Keratinocyte (primary cell): ENCODE data around the gene SMIM24. TPM values are rescaled to one million over a fixed set of nuclear protein-coding genes. Genes with fewer than 3 reads are reported as not detected.
"Not testable (repeated sequence)": the region's sequence is repeated elsewhere in the genome, so short reads cannot be mapped to it uniquely, and the experiment has no call there.

Source experiments
- DNase-seq: peaks from one replicate; pipeline ENCODE4 v3.0.0-alpha.2; 2011; ENCODE audit warnings: low read depth, missing footprints, low spot score
- FAIRE-seq: peaks from 2 replicates; lab custom pipeline; 2011; peaks lifted over from hg19 to GRCh38; lab: Jason Lieb, UNC
- H2AFZ ChIP-seq: 2 replicates; pipeline ENCODE4 v1.6.0; 2012; ENCODE audit warnings: low read length, control low read depth, inconsistent platforms; ENCODE audit not compliant: control insufficient read depth
- H3K27ac ChIP-seq: 2 replicates; pipeline ENCODE4 v1.5.1; 2011; ENCODE audit warnings: low read length; ENCODE audit not compliant: control insufficient read depth, insufficient read depth
- H3K27me3 ChIP-seq: 3 replicates; pipeline ENCODE4 v1.6.0; 2011; ENCODE audit warnings: low read length; ENCODE audit not compliant: control insufficient read depth, insufficient read depth; ENCODE audit errors: extremely low read depth
- H3K36me3 ChIP-seq, 2 experiments: 2 replicates in 1 of 2; 3 replicates in 1 of 2; pipeline ENCODE4 v1.5.1; 2011; ENCODE audit warnings: low read length in 2 of 2, mild to moderate bottlenecking in 1 of 2; ENCODE audit not compliant: control insufficient read depth in 2 of 2, insufficient read depth in 2 of 2; ENCODE audit errors: extremely low read depth in 1 of 2
- H3K4me1 ChIP-seq: 3 replicates; pipeline ENCODE4 v1.5.1; 2011; ENCODE audit warnings: low read length; ENCODE audit not compliant: control insufficient read depth, insufficient read depth; ENCODE audit errors: extremely low read depth
- H3K4me2 ChIP-seq: 3 replicates; pipeline ENCODE4 v1.6.0; 2011; ENCODE audit warnings: low read depth, low read length; ENCODE audit not compliant: control insufficient read depth, insufficient read depth; ENCODE audit errors: extremely low read depth
- H3K4me3 ChIP-seq, 3 experiments: fragments of 200-600 bp in 1 of 3; sonication (generic) in 1 of 3; 2 replicates in 2 of 3; 3 replicates in 1 of 3; pipeline ENCODE4 v1.5.1; 2011 to 2016; ENCODE audit warnings: low read length in 3 of 3, mild to moderate bottlenecking in 3 of 3, control low read depth in 2 of 3, inconsistent platforms in 1 of 3, low read depth in 1 of 3, mixed read lengths in 1 of 3, mixed run types in 1 of 3, moderate library complexity in 1 of 3; ENCODE audit not compliant: control insufficient read depth in 2 of 3, insufficient read depth in 2 of 3; ENCODE audit errors: extremely low read depth in 1 of 3
- H3K79me2 ChIP-seq: 2 replicates; pipeline ENCODE4 v1.6.0; 2012; ENCODE audit warnings: low read length; ENCODE audit not compliant: control insufficient read depth, insufficient read depth
- H3K9ac ChIP-seq: 3 replicates; pipeline ENCODE4 v1.6.0; 2011; ENCODE audit warnings: low read length; ENCODE audit not compliant: control insufficient read depth, insufficient read depth; ENCODE audit errors: extremely low read depth
- H3K9me1 ChIP-seq: 3 replicates; pipeline ENCODE4 v1.6.0; 2011; ENCODE audit warnings: low read length; ENCODE audit not compliant: control insufficient read depth, insufficient read depth; ENCODE audit errors: extremely low read depth
- H3K9me3 ChIP-seq: 2 replicates; pipeline ENCODE4 v1.5.1; 2012; ENCODE audit warnings: low read depth, low read length; ENCODE audit not compliant: control insufficient read depth
- H4K20me1 ChIP-seq: 3 replicates; pipeline ENCODE4 v1.6.0; 2011; ENCODE audit warnings: low read length; ENCODE audit not compliant: control insufficient read depth, insufficient read depth; ENCODE audit errors: extremely low read depth
- CTCF ChIP-seq, 3 experiments: IDR thresholded peaks in 1 of 3; conservative IDR thresholded peaks in 1 of 3; optimal IDR thresholded peaks in 1 of 3; 2 replicates in 2 of 3; 3 replicates in 1 of 3; pipeline versions ENCODE3 to v1.5.1; 2011; ENCODE audit warnings: low read length in 3 of 3, mild to moderate bottlenecking in 3 of 3, moderate library complexity in 2 of 3, control low read depth in 1 of 3, inconsistent platforms in 1 of 3; ENCODE audit not compliant: insufficient read depth in 2 of 3; ENCODE audit errors: extremely low read depth in 1 of 3
- EZH2 ChIP-seq: IDR thresholded peaks from one replicate; pipeline ENCODE4 v1.6.1; 2012; ENCODE audit warnings: inconsistent platforms, mild to moderate bottlenecking, low read length, moderate library complexity
- dilution Hi-C: fragments of 300-500 bp; cut with MboI; formaldehyde crosslinking; loops from one replicate; pipeline ENCODE4 v1.7.0; 2020; ENCODE audit warnings: low sequenced_read_pairs; ENCODE audit not compliant: extremely low pct_ligation_motif_present
- polyA plus RNA-seq, 5 experiments: library from polyadenylated mRNA; depleted of rRNA in 3 of 5; stranded (reverse) in 3 of 5; stranded (forward) in 1 of 5; unstranded in 1 of 5; fragments of >200 nt; gene quantifications; 1 replicate in 1 of 5; 2 replicates in 3 of 5; 3 replicates in 1 of 5; pipeline versions ENCODE4 v1.2.1 to v1.2.3, GENCODE V29; 2011 to 2012; ENCODE audit warnings: missing spikeins in 2 of 5, low read depth in 1 of 5, low replicate concordance in 1 of 5

SMIM24 gene
- polyA plus RNA-seq, 1 donor (not counting 4 experiments of a cell fraction or from before 2014, with no cell fraction given), result not detected

GRCh38 chr19:3448616-3449334 lies 31.6 kb downstream of the SMIM24 start:
- no peak for TF ChIP-seq CTCF (optimal IDR thresholded peaks at IDR 0.05 in 1 of 3, IDR thresholded peaks at IDR 0.05 in 1 of 3, conservative IDR thresholded peaks at IDR 0.05 in 1 of 3; ENCODE audit: extremely low read depth in 1 of 3, insufficient read depth in 2 of 3, low read length in 3 of 3)
- TF ChIP-seq EZH2, result no peak
- FAIRE-seq, result no peak
- H3K36me3 ChIP-seq, result peaks cover 21 to 43% of the 10 kb centered on the region in 2 experiments

GRCh38 chr19:3446657-3447056 lies 33.7 kb downstream of the SMIM24 start:
- H3K9me3 ChIP-seq, FAIRE-seq, DNase-seq, H3K27ac ChIP-seq, H2AFZ ChIP-seq, H3K9ac ChIP-seq, H3K9me1 ChIP-seq, H3K4me2 ChIP-seq, H3K4me1 ChIP-seq, dilution Hi-C loops, H3K4me3 ChIP-seq, H3K27me3 ChIP-seq: not testable (repeated sequence)
- Histone ChIP-seq H4K20me1 (peaks cover 10% of the 10 kb centered on the region), H3K79me2 (peaks cover 19% of the 10 kb centered on the region), H3K36me3 (peaks cover 22 to 33% of the 10 kb centered on the region in 2 experiments)

More at GRCh38 chr19:3448616-3449334, 31.6 kb downstream of the SMIM24 start:
- Histone ChIP-seq H2AFZ (no peak overlapping the region), H4K20me1 (peaks cover 10% of the 10 kb centered on the region), H3K27me3 (no peaks in the 10 kb centered on the region), H3K4me2 (no peak overlapping the region), H3K9me1 (no peaks in the 10 kb centered on the region), H3K9me3 (no peaks in the 10 kb centered on the region), H3K4me3 (no peak overlapping the region), H3K27ac (no peak overlapping the region), H3K79me2 (peaks cover 18% of the 10 kb centered on the region), H3K4me1 (peaks cover 9% of the 10 kb centered on the region), H3K9ac (no peak overlapping the region)
- dilution Hi-C loops, result no loop called here
- DNase-seq, result no peak
